ENCODE measurements around the gene WDR45B.

The WDR45B gene

GRCh38 chr17:82590881-82591539 is 57.2 kb downstream of the WDR45B start:
- Histone ChIP-seq H2AFZ (ENCODE audit: low read depth, low read length) (no peak overlapping the region), H3K14ac (ENCODE audit: low read length in 2 of 2) (no peak overlapping the region), H2BK12ac (ENCODE audit: low read length in 2 of 2) (no peak overlapping the region), H3K9me3 (ENCODE audit: control insufficient read depth, low read length) (no peaks in the 10 kb centered on the region), H3K27ac (ENCODE audit: low read length, poor library complexity, severe bottlenecking) (no peak overlapping the region), H3K79me1 (replicated peaks; ENCODE audit: low read length, poor library complexity, severe bottlenecking) (peaks cover 17% of the 10 kb centered on the region), H3K36me3 (ENCODE audit: control insufficient read depth in 1 of 2, insufficient read depth in 2 of 2, low read depth in 1 of 2, low read length in 2 of 2) (peaks cover 36 to 57% of the 10 kb centered on the region in 2 experiments), H3K4me2 (ENCODE audit: low read length, poor library complexity, severe bottlenecking) (no peak overlapping the region), H2BK15ac (ENCODE audit: low read depth, poor library complexity, severe bottlenecking) (no peak overlapping the region), H2BK5ac (ENCODE audit: low read depth, low read length, poor library complexity, severe bottlenecking) (no peak overlapping the region), H3K27me3 (ENCODE audit: control insufficient read depth in 1 of 2, insufficient read depth in 1 of 2, low read length in 2 of 2) (no peaks in the 10 kb centered on the region), H4K8ac (ENCODE audit: low read length) (no peak overlapping the region), H2AK5ac (ENCODE audit: low read length, severe bottlenecking) (no peak overlapping the region), H3K18ac (ENCODE audit: low read depth in 1 of 2, low read length in 2 of 2) (no peak overlapping the region), H3K4me1 (ENCODE audit: control insufficient read depth, insufficient read depth, low read depth, low read length) (peaks cover 21% of the 10 kb centered on the region), H3K23ac (ENCODE audit: low read length in 2 of 2) (peak overlapping the region in 1 of 2 experiments; percentile 14), H2BK120ac (ENCODE audit: low read depth, low read length) (no peak overlapping the region), H3K9ac (ENCODE audit: low read length) (no peak overlapping the region), H3K4ac (ENCODE audit: low read depth in 1 of 2, low read length in 2 of 2) (no peak overlapping the region), H3K4me3 (ENCODE audit: insufficient read depth in 1 of 2, low read depth in 1 of 2, low read length in 2 of 2) (no peak overlapping the region), H4K91ac (ENCODE audit: low read length) (no peak overlapping the region)
- no peak for DNase-seq
- WGBS, result 93% methylated on average over 17 of the region's 17 CpGs

- no peak overlapping the region for H4K91ac ChIP-seq (ENCODE audit: low read length)
Observed at GRCh38 chr17:82590216-82590615, 58.0 kb downstream of the WDR45B start.

GRCh38 chr17:82589851-82590180 is 58.4 kb downstream of the WDR45B start:
- no peak overlapping the region for H2AFZ ChIP-seq (ENCODE audit: low read depth, low read length)

More at GRCh38 chr17:82590216-82590615, 58.0 kb downstream of the WDR45B start:
- no peaks in the 10 kb centered on the region for H3K9me3 ChIP-seq (ENCODE audit: control insufficient read depth, low read length)
- H3K4me2 ChIP-seq (ENCODE audit: low read length, poor library complexity, severe bottlenecking), result no peak overlapping the region
- H3K36me3 ChIP-seq (ENCODE audit: control insufficient read depth in 1 of 2, insufficient read depth in 2 of 2, low read depth in 1 of 2, low read length in 2 of 2), result peaks cover 34 to 55% of the 10 kb centered on the region in 2 experiments
- H2AFZ ChIP-seq (ENCODE audit: low read depth, low read length), result no peak overlapping the region
- no peak overlapping the region for H3K18ac ChIP-seq (ENCODE audit: low read depth in 1 of 2, low read length in 2 of 2)
- no peak overlapping the region for H3K4ac ChIP-seq (ENCODE audit: low read depth in 1 of 2, low read length in 2 of 2)
- no peak overlapping the region for H3K27ac ChIP-seq (ENCODE audit: low read length, poor library complexity, severe bottlenecking)
- no peak overlapping the region for H3K14ac ChIP-seq (ENCODE audit: low read length in 2 of 2)
- DNase-seq, result no peak
- H2BK5ac ChIP-seq (ENCODE audit: low read depth, low read length, poor library complexity, severe bottlenecking), result no peak overlapping the region
- no peaks in the 10 kb centered on the region for H3K27me3 ChIP-seq (ENCODE audit: control insufficient read depth in 1 of 2, insufficient read depth in 1 of 2, low read length in 2 of 2)
- no peak overlapping the region for H3K9ac ChIP-seq (ENCODE audit: low read length)
- peaks cover 21% of the 10 kb centered on the region for H3K4me1 ChIP-seq (ENCODE audit: control insufficient read depth, insufficient read depth, low read depth, low read length)
- H4K8ac ChIP-seq (ENCODE audit: low read length), result no peak overlapping the region
- H3K4me3 ChIP-seq (ENCODE audit: insufficient read depth in 1 of 2, low read depth in 1 of 2, low read length in 2 of 2), result no peak overlapping the region
- no peak overlapping the region for H2AK5ac ChIP-seq (ENCODE audit: low read length, severe bottlenecking)
- H2BK120ac ChIP-seq (ENCODE audit: low read depth, low read length), result no peak overlapping the region
- WGBS, result 94% methylated on average over 6 of the region's 6 CpGs
- H3K79me1 ChIP-seq (replicated peaks; ENCODE audit: low read length, poor library complexity, severe bottlenecking), result peaks cover 13% of the 10 kb centered on the region
- no peak overlapping the region for H3K23ac ChIP-seq (ENCODE audit: low read length in 2 of 2)
- no peak overlapping the region for H2BK12ac ChIP-seq (ENCODE audit: low read length in 2 of 2)
- H2BK15ac ChIP-seq (ENCODE audit: low read depth, poor library complexity, severe bottlenecking), result no peak overlapping the region

GRCh38 chr17:82588266-82589175 is 59.7 kb downstream of the WDR45B start:
- no peak overlapping the region for H3K4me3 ChIP-seq (ENCODE audit: insufficient read depth in 1 of 2, low read depth in 1 of 2, low read length in 2 of 2)
- no peak overlapping the region for H3K27ac ChIP-seq (ENCODE audit: low read length, poor library complexity, severe bottlenecking)
- H4K8ac ChIP-seq (ENCODE audit: low read length), result no peak overlapping the region
- H2AK5ac ChIP-seq (ENCODE audit: low read length, severe bottlenecking), result no peak overlapping the region
- no peak overlapping the region for H2BK120ac ChIP-seq (ENCODE audit: low read depth, low read length)
- H3K9me3 ChIP-seq (ENCODE audit: control insufficient read depth, low read length), result no peaks in the 10 kb centered on the region
- H3K4me2 ChIP-seq (ENCODE audit: low read length, poor library complexity, severe bottlenecking), result no peak overlapping the region
- H3K18ac ChIP-seq (ENCODE audit: low read depth in 1 of 2, low read length in 2 of 2), result no peak overlapping the region
- no peak overlapping the region for H3K23ac ChIP-seq (ENCODE audit: low read length in 2 of 2)
- no peak overlapping the region for H2AFZ ChIP-seq (ENCODE audit: low read depth, low read length)
- 90% methylated on average over 22 of the region's 27 CpGs for WGBS
- no peak overlapping the region for H2BK15ac ChIP-seq (ENCODE audit: low read depth, poor library complexity, severe bottlenecking)
- no peak overlapping the region for H4K91ac ChIP-seq (ENCODE audit: low read length)
- peaks cover 42 to 57% of the 10 kb centered on the region in 2 experiments for H3K36me3 ChIP-seq (ENCODE audit: control insufficient read depth in 1 of 2, insufficient read depth in 2 of 2, low read depth in 1 of 2, low read length in 2 of 2)
- DNase-seq, result no peak
- H2BK12ac ChIP-seq (ENCODE audit: low read length in 2 of 2), result no peak overlapping the region
- H2BK5ac ChIP-seq (ENCODE audit: low read depth, low read length, poor library complexity, severe bottlenecking), result no peak overlapping the region
- H3K79me1 ChIP-seq (replicated peaks; ENCODE audit: low read length, poor library complexity, severe bottlenecking), result peaks cover 11% of the 10 kb centered on the region
- H3K9ac ChIP-seq (ENCODE audit: low read length), result no peak overlapping the region
- H3K4me1 ChIP-seq (ENCODE audit: control insufficient read depth, insufficient read depth, low read depth, low read length), result peaks cover 9% of the 10 kb centered on the region
- no peak overlapping the region for H3K4ac ChIP-seq (ENCODE audit: low read depth in 1 of 2, low read length in 2 of 2)
- no peaks in the 10 kb centered on the region for H3K27me3 ChIP-seq (ENCODE audit: control insufficient read depth in 1 of 2, insufficient read depth in 1 of 2, low read length in 2 of 2)
- H3K14ac ChIP-seq (ENCODE audit: low read length in 2 of 2), result no peak overlapping the region

More at GRCh38 chr17:82589851-82590180, 58.4 kb downstream of the WDR45B start:
- Histone ChIP-seq H3K4me1 (ENCODE audit: control insufficient read depth, insufficient read depth, low read depth, low read length) (peaks cover 19% of the 10 kb centered on the region), H2AK5ac (ENCODE audit: low read length, severe bottlenecking) (no peak overlapping the region), H3K4me3 (ENCODE audit: insufficient read depth in 1 of 2, low read depth in 1 of 2, low read length in 2 of 2) (no peak overlapping the region), H3K9ac (ENCODE audit: low read length) (no peak overlapping the region), H3K27ac (ENCODE audit: low read length, poor library complexity, severe bottlenecking) (no peak overlapping the region), H3K27me3 (ENCODE audit: control insufficient read depth in 1 of 2, insufficient read depth in 1 of 2, low read length in 2 of 2) (no peaks in the 10 kb centered on the region), H2BK5ac (ENCODE audit: low read depth, low read length, poor library complexity, severe bottlenecking) (no peak overlapping the region), H3K4me2 (ENCODE audit: low read length, poor library complexity, severe bottlenecking) (no peak overlapping the region), H2BK12ac (ENCODE audit: low read length in 2 of 2) (no peak overlapping the region), H3K23ac (ENCODE audit: low read length in 2 of 2) (no peak overlapping the region), H2BK120ac (ENCODE audit: low read depth, low read length) (no peak overlapping the region), H3K18ac (ENCODE audit: low read depth in 1 of 2, low read length in 2 of 2) (no peak overlapping the region), H3K14ac (ENCODE audit: low read length in 2 of 2) (no peak overlapping the region), H4K8ac (ENCODE audit: low read length) (no peak overlapping the region), H4K91ac (ENCODE audit: low read length) (no peak overlapping the region), H3K79me1 (replicated peaks; ENCODE audit: low read length, poor library complexity, severe bottlenecking) (peaks cover 12% of the 10 kb centered on the region), H3K36me3 (ENCODE audit: control insufficient read depth in 1 of 2, insufficient read depth in 2 of 2, low read depth in 1 of 2, low read length in 2 of 2) (peaks cover 34 to 55% of the 10 kb centered on the region in 2 experiments), H2BK15ac (ENCODE audit: low read depth, poor library complexity, severe bottlenecking) (no peak overlapping the region), H3K4ac (ENCODE audit: low read depth in 1 of 2, low read length in 2 of 2) (no peak overlapping the region), H3K9me3 (ENCODE audit: control insufficient read depth, low read length) (no peaks in the 10 kb centered on the region)
- no peak for DNase-seq
- WGBS, result 89% methylated on average over 5 of the region's 6 CpGs

Data from mesenchymal stem cell (in vitro differentiated cells and primary cell).